ENCODE measurements around the gene TEKTIP1.
"Not testable (repeated sequence)": the region's sequence is repeated elsewhere in the genome, so short reads cannot be mapped to it uniquely, and the experiment has no call there.

TEKTIP1 gene

DNA sequence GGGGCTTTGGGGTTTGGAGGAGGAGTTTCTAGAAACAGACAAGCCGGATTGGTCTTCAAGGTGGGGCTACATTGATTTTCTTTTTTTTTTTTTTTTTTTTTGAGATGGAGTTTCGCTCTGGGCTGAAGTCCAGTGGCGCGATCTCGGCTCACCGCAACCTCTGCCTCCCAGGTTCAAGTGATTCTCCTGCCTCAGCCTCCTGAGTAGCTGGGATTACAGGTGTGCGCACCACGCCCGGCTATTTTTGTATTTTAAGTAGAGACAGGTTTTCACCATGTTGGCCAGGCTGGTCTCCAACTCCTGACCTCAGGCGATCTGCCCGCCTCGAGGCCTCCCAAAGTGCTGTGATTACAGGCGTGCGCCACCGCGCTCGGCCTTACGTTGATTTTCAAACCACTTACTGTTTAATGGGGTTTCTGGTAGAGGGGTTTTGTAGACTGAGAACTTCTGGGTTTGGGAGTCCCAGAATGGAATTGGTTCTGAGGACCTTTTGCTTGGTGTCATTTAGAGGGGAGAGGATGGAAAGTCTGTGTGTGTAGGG, 30.8 kb upstream of the TEKTIP1 start:
- DNase-seq: not testable (repeated sequence)

DNA sequence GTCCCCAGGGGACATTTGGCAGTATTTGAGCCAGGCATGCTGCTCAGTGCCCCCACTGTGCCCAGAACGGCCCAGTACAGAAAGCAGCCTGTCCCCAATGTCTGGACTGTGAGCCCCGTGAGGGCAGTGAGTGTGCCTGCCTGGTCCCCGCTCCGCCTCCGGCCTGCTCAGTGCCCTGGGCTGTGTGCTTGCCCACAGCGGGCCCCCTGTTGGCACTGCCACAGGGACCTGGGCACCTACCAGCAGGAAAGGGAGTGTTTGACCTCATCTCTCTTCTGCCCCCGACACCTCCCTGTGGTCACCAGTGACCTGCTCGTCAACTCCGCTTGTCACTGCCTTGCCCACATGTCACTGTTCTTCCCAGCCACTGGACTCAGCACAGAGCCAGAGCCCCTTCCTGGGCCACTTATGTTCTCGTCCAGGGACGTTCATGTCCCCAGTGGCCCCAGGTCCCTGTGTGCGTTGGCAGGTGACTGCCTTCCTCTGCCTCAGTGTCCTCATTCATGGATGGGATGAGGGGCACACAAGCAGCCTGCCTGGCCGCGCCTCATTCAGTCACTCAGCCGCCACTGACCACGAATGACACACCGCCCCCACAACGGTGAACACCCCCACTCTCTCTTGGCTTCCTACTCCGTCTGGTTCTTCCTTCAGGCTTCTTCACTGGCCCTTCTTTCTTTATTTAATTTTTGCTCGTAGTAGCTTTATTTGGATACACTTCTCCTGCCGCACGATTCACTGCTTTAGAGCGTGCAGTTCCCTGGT, 30.0 kb upstream of the TEKTIP1 start:
- DNase-seq: no peak

DNA sequence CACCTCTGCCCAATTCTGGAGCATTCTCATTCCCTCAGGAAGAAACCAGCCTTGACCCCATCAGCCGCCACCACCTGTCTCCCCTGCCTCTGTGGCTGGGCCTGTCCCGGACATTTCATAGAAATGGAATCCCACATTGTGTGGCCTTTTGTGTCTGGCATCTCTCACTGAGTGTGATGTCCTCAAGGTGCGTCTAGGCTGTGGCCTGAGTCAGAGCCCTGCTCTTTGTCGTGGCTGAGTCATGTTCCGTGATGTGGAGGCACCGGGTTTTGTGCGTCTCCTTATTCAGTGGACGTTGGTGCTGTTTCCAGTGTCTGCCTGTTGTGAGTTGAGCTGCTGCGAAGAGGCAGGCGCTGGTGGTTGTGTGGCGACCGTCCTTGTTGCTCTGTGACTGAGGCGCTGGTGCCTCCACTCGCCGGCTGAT, 29.4 kb upstream of the TEKTIP1 start:
- no peak for DNase-seq

DNA sequence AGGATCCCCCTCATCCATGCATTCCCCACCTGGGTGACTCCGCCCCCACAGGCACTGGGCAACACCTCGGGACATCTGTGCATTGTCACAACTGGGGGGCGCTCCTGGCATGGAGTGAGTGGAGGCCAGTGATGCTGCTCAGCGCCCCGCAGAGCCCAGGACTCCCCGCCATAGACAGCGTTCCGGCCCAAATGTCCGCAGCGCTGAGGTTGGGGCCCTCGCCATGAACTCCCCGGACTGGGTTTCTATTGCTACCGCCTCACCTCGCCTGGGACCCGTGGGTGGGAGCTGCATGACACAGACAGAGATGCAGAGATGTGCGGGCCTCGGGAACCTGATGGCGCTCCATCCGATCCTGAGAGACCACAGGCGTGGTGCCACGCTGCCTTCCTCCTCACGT, 28.2 kb upstream of the TEKTIP1 start:
- DNase-seq: no peak

DNA sequence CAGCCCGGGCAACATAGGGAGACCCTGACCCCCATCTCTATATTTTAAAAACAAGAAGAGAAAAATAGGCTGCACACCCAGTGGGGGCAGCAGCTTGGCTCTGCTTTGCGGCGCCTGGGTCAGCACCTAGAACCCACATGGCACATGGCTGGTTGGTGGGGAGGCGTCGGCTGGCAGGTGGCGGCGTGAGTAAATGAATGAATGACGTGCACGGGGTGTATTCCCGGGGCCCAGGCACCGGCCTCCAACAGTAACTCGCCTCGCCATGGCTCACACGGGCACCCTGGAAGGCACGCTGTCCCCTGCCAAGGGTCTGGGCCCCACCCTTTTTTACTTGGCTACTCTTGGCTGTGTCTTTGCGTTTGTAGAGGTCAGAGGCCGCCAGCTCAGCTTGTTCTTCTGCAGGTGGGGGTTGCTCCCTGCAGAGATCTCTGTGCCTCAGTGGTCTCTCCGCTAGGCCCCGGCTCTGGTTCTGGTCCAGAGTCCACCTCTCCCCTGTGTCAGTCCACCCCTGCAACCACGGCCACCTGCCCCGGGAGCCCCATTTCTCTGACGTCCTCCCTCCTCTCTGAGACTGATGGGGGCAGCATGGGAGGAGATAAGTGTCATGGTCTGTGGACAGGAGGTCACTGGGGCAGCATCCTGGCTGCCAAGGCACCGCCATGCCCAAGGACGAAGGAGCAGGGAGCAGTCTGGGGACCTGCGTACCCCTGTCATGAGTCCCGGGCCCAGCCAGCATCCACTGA, 27.3 kb upstream of the TEKTIP1 start:
- no peak for DNase-seq

DNA sequence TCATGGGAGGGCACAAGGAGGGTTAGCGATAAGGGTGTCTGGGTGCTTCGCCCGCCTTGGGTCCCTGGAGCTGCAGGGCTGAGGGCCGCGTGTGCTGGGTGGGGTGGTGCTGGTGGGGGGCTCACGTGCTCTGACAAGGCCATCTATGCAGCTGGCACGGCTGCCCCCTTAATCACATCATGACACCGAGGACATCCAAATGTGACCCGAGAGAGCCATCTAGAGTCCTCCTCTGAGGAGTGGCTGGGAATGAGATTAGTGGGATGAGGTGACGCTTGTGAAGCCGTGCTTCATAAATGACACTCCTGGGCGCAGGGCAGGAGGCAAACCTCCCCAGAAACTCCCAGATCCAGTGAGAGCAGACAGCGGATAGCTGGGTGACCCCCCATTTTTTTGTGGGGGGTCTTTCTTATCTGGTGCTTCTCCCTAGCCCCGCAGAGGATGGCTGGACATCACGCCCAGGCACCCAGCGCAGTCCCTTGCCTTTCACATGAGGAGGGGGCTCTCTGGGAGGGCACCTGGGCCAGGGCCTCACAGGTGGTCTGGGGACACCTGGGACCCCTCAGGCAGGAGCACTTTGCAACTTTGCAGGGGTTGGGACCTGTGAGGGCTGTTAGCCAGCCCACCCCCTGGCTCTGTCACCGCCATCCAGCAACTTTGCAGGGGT, 26.3 kb upstream of the TEKTIP1 start:
- no peak for DNase-seq

DNA sequence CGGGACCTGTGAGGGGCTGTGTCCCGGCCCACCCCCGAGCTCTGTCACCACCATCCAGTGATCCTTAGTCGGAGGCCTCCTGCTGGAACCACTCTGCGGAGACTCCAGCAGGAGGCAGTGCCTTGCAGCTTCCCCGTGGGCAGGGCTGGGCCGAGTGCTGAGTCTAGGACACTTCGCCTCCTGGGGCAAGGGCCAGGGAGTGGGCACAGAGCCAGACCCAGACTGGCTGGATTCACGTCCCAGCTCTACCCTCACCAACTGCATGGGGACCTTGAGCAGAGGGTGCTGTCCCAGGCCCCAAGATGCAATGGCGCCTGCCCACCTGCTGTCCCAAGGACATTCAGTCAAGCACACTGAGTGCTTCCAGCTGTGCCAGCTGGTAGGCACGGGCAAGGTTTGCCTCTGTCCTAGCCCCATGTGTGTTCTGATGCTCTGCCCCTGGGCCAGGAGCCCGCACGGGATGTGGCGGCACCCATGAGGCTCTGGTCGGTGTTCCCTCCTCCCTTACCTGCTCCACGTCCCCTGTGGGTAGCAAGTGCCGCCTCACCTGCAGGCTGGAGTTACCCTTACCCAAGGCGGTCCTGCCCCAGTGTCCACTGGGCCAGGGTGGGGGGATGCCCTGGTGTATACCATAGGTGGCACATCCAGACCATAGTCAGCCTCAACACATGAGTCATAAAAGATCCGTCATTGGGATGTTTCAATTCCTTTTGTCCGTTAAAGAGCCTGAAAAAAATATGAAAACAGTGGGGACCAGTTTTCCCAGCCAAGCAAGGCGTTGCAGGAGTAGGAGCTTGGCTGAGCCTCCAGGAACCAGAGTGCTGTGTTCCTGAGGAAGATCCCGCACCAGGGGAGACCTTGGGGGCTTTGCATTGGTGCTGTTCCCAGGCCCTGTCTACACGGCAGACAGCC, 25.5 kb upstream of the TEKTIP1 start:
- DNase-seq: no peak

DNA sequence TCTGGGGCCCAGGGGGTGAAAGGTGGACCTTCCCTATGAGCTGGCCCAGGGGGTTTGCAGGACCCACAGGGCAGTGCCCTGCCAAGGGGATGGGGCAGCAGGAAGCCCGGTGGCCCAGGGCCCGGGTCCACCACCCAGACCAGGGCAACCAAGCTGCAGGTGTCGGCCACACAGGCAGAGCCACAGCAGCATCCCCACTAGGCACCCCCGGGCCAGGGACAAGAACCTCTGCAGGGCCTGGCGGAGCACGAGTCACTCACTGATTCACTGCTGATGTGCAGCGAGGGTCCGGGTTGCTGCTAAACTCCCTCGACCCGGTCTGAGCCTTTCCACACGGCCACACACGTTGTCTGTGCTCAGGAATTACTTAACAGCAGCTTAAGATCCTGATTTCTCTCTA, 24.0 kb upstream of the TEKTIP1 start:
- DNase-seq: no peak

DNA sequence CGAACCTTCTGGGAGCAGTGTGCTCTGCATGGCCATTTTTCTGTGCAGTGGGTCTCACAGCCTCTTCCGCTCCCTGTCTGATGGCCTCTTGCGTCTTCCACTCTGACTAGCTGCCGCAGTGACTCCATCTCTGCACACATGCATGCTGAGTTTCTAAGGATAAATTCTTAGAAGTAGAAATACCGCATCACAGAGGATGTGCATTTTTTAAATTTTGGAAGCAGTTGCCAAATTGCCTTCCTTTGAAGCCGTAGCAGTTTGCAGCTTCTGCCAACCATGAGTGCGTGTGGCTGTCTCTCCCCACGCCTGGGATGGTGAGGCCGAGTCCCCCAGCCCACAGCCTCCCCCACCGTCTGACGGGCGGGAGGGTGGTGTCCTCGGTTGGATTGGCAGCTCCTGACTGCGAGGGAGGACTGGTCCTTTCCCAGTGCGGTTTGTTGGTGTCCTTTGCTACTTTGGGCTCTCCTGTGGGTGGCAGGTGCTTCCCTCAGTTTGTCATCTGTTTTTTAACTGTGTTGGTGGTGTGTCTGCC, 23.0 kb upstream of the TEKTIP1 start:
- DNase-seq: no peak

DNA sequence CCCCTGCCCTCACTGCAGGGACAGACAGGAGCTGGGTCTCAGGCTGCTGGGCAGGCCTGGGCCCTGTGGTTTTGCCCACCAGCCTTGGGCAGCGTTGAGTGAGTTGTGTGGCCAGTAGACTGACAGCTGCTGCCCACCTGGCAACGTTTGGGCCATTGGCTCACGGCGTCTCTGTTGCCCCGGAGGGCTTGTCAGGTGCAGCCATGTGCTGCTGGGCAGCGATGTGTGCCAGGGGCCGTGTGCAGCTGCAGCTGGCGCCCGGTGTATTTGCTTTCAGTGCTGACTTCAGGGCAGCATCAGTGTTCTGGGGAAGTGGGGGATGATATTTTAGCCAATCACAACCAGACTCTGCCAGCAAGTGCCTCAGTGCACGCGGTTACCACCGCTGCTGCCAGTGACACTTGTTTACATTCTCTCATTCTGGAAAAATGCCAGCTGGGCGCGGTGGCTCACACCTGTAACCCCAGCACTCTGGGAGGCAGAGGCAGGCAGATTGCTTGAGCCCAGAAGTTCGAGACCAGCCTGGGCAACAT, 22.2 kb upstream of the TEKTIP1 start:
- DNase-seq: peak; percentile 66

DNA sequence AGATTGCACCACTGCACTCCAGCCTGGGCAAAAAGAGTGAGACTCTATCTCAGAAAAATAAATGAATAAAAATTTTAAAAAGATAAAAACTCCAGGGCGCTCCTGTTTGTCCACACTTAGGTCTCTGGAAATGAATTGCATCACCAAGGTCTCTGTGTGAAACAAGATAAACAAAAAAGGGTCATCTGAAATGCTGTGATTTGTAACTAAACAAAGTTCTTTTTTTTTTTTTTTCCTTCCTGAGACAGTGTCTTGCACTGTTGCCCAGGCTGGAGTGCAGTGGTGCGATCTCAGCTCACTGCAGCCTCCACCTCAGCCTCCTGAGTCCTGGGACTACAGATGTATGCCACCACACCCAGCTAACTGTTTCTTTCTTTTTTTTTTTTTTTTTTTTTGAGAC, 21.3 kb upstream of the TEKTIP1 start:
- DNase-seq: no peak

DNA sequence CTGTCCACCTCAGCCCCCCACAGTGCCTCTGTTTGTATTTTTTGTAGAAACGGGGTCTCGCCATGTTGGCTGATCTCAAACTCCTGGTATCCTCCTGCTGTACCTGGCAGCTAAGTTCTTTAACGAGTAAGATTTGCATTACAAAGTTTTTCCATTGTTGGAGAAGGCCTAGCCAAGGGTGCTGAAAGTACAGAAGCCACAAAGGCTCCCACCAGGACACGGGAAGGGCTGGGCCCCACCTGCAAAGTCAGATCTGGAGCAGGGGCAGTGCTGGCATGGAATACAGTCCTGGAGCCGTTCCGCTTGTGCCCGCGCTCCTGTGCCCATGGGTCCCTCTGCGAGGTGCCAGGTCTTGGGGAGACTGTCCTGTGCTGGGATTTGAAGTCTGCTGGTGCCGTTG, 20.7 kb upstream of the TEKTIP1 start:
- no peak for DNase-seq

DNA sequence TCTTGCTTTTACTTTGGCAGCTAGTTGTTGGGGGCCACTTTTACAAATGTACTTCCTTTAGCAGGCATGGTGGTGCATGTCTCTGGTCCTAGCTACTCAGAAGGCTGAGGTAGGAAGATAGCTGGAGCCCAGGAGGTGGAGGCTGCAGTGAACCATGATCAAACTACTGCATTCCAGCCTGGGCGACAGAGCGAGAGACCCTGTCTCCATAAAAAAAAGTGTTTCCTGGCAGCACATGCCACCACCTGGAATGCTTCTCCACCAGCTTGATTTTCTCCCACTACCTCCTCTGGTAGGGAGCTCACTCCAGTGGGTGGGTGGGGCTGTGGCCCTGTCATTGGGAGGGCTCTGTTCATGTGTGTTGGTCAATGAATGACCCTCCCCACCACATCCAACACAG, 20.3 kb upstream of the TEKTIP1 start:
- no peak for DNase-seq

DNA sequence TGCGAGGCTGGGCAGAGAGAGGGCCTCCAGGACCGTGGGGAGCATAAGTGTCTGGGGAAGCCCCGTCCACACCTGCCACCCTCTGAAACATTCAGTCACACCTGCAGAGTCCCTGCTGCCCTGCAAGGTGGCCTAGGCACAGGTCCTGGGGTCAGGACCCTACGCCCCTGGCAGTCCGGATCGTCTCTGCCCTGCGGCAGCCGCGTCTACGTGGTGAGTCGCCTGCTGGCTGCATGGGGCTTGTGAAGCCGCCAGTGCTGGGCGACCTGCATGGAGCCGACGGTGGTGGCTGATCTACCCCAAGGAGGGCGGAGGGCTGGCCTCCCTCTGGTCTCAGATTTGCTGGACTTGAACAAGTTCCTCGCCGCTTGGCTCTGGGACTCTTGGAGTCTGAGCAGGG, 19.8 kb upstream of the TEKTIP1 start:
- DNase-seq: no peak

DNA sequence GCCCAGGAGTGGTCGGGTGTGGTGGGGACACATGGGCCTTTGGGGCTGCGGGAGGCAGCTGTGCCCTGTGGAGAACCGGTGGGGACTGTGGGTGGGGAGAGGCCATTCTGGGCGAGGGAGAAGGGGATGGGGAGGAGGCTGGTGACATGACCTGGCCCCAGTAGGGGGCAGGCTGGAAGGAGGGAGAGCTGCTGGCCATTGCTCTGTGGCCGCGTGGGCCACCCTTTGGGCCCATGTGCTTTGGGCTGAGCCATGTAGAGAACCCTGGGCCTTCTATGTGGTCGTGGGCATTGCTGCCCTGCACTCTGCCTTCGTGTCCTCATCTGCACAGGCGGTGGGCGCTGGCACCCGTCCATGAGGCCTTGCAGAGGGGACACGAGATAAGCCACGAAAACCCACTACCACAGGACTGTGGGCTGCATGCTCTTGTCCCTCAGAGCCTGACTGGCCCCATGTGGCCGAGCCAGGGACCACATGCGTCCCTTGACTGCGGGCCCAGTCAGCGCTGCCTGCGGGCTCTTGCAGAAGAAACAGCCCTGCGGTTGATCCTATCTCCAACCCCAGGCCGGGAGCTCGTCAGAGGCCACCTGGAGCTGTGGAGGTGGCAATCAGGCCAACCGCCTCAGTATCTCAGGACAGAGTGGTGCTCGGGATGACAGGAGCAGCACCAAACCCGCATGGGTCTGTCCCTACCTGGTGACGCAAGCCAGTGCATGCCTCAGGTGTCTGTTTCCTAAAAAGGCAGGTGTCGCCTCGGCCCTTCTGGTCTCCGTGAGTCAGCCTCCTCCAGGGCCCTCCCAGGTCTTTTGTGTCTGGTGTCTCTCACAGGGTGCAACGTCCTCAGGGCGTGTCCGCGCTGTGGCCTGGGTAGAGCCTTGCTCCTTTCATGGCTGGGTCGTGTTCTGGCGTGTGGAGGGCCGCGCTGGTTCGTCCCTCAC, 18.5 kb upstream of the TEKTIP1 start:
- no peak for DNase-seq

DNA sequence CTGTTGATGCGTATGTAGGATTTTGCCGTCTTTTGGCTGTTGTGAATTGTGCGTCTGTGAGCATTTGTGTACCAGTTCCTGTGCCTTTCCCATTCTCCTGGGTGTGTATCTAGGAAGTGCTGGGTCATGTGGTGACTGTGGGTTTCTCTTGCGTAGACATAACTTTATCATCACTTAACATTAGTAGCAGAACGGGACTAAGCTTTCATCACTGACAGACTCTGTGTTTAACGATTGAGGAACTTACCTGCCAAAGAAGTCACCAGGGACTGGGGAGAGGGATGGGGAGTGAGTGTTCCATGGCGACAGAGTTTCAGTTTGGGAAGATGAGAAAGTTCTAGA, 17.9 kb upstream of the TEKTIP1 start:
- DNase-seq: no peak

DNA sequence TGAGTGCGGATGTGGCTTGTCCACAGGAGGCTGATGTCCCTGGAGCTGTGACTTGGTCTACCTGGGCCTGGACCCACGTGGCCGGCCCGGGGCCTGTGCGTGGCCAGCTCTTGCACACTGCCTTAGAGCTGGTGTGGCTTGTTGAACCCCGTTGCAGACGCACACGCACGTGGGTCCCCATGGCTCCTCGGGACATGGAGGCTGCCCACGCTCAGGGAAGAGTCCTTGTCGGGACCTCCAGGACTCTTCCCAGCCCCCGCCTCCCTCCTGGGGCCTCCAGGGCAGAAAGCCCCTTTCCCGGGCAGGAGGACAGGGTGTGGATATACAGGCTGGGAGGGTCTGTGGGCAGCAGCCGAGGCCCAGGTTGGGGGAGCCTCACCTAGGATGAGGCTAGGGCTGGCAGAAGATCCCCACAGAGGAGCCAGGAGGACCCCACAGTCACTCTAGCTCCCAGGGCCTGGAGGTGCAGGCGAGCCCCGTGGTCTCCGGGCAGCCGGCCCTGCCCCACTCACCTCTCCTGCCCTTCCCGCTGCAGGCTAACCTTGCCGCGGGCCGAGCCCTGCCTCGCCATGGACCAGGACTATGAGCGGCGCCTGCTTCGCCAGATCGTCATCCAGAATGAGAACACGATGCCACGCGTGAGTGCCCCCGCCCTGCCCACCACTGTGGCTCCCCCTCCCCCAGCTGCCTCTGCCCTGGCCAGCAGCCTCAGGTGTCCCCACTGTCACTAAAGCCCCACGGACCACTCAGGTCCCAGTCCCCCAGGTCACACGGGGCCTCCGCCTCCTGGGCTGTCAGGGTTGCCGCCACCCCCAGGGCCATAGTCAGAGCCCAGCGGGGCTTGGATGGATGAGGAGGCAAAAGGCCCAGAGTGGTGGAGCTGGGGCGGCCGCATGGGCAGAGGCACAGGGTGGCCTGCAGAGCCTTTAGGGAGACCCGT, 16.3 kb upstream of the TEKTIP1 start:
- no peak for DNase-seq

DNA sequence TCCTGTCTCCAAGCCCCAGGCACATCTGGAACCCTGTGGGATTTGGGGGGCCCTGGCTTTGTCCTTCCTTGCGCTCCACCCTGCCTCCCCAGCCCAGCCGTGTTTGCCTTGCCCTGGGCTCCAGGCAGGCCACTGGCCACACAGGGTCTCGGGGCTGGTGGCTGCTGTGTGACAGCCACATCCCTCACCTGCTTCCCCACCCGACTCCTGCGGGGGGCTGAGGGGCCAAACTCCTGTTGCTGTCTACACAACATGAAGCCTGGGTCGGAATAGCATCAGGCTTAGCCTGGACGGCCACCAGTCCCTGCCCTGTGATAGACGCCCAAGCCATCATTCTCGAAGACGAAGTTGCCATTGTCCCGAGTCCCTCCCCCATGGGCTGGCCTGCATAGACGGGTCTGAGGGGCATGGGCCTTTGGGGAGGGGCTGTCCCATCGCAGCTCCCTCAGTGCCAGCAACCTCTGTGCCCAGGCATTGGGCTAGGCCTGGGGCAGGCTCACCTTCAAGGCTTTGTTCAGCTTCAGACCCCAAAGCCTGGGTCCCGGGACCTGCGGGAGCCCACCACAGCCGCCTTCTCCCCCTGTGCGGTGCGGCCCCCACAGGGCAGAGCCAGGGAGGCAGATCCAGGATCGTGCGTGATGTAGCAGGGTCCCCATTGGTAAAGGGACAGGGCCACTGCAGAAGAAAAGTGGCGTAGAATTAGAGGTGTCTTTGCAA, 15.5 kb upstream of the TEKTIP1 start:
- no peak for DNase-seq
